Loucy (cell line): ENCODE measurements around the gene TEX12.
"Not testable (repeated sequence)": the region's sequence is repeated elsewhere in the genome, so short reads cannot be mapped to it uniquely, and the experiment has no call there.

Experiments used
- H2AFZ ChIP-seq: fragments of 200-600 bp; sonication (generic); 2 replicates; pipeline ENCODE4 v1.6.0; 2016; ENCODE audit warnings: antibody characterized with exemption, mild to moderate bottlenecking, low read length, moderate library complexity
- H3F3A ChIP-seq: fragments of 200-600 bp; 2 replicates; pipeline ENCODE4 v1.6.0; 2016; ENCODE audit warnings: antibody characterized with exemption, low read depth, mild to moderate bottlenecking
- H3K27me3 ChIP-seq: fragments of 200-600 bp; sonication (generic); 2 replicates; pipeline ENCODE4 v1.6.1; 2014; ENCODE audit warnings: low read length, mild to moderate bottlenecking; ENCODE audit not compliant: insufficient read depth, poor library complexity, severe bottlenecking
- H3K36me3 ChIP-seq: fragments of 200-600 bp; sonication (generic); 2 replicates; pipeline ENCODE4 v1.6.1; 2016; ENCODE audit warnings: low read length; ENCODE audit not compliant: insufficient read depth
- H3K4me1 ChIP-seq: fragments of 200-600 bp; sonication (generic); 2 replicates; pipeline ENCODE4 v1.5.1; 2014; ENCODE audit warnings: low read length, mild to moderate bottlenecking; ENCODE audit not compliant: insufficient read depth, poor library complexity, severe bottlenecking
- H3K4me2 ChIP-seq: fragments of 200-600 bp; sonication (generic); 2 replicates; pipeline ENCODE4 v1.6.0; 2014; ENCODE audit warnings: antibody characterized with exemption, low read length, low read depth, mild to moderate bottlenecking; ENCODE audit not compliant: poor library complexity, severe bottlenecking
- H3K4me3 ChIP-seq: fragments of 200-600 bp; sonication (generic); 2 replicates; pipeline ENCODE4 v1.5.1; 2014; ENCODE audit warnings: low read length, mild to moderate bottlenecking, mixed read lengths; ENCODE audit not compliant: poor library complexity, severe bottlenecking
- H3K79me2 ChIP-seq: fragments of 200-600 bp; sonication (generic); 2 replicates; pipeline ENCODE4 v1.6.1; 2014; ENCODE audit warnings: low read length; ENCODE audit not compliant: insufficient read depth
- H3K9ac ChIP-seq: fragments of 200-600 bp; sonication (generic); 2 replicates; pipeline ENCODE4 v1.6.0; 2014; ENCODE audit warnings: mild to moderate bottlenecking, low read depth, low read length, moderate library complexity; ENCODE audit not compliant: poor library complexity, severe bottlenecking
- H3K9me2 ChIP-seq: fragments of 200-600 bp; sonication (generic); replicated peaks from 2 replicates; pipeline ENCODE4 v1.6.1; 2016; ENCODE audit warnings: low read depth, low read length, mixed read lengths
- H3K9me3 ChIP-seq: fragments of 200-600 bp; sonication (generic); 2 replicates; pipeline ENCODE4 v1.6.1; 2014; ENCODE audit warnings: mild to moderate bottlenecking, antibody characterized with exemption, low read length, low read depth; ENCODE audit not compliant: insufficient read depth
- H4K20me1 ChIP-seq: fragments of 200-600 bp; sonication (generic); 2 replicates; pipeline ENCODE4 v1.6.0; 2014; ENCODE audit warnings: antibody characterized with exemption, low read length, mild to moderate bottlenecking; ENCODE audit not compliant: insufficient read depth, poor library complexity, severe bottlenecking
- EZH2phosphoT487 ChIP-seq: fragments of 200-600 bp; IDR thresholded peaks from 2 replicates; pipeline ENCODE4 v1.6.1; 2018; ENCODE audit warnings: antibody characterized with exemption, mild to moderate bottlenecking, moderate library complexity, borderline replicate concordance
- TF ChIP-seq, protein P1 (sequence below): fragments of 200-600 bp; sonication (generic); conservative IDR thresholded peaks from 2 replicates; pipeline ENCODE4 v1.5.1; 2014; ENCODE audit warnings: mild to moderate bottlenecking, antibody characterized with exemption, low read length

Gene TEX12

DNA sequence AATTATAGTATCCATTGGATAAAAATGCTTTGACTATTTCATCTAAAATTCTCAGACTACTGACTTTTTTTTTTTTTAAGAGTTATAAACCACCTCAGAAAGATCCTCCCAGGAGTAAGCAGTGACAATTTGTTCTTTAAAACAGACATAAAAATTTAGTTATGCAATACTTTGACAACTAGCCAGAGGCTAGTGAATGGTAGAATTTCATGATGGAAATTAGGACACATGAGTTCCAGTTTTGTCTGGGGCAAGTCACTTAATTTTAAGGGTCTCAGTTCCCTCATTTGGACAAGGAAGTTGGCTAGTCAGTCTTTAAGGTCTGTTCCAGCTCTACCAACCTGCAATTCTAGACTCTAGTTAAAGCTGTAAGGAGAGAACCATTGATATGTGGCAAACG lies 6.2 kb upstream of the TEX12 start:
- H3K4me1 ChIP-seq = peaks cover 11% of the 10 kb centered on the region
- no peaks in the 10 kb centered on the region for H3K9me3 ChIP-seq
- H2AFZ ChIP-seq = no peak overlapping the region
- no peaks in the 10 kb centered on the region for H3K79me2 ChIP-seq
- H4K20me1 ChIP-seq = no peaks in the 10 kb centered on the region
- no peak for TF ChIP-seq EZH2phosphoT487
- TF ChIP-seq, protein P1, sequence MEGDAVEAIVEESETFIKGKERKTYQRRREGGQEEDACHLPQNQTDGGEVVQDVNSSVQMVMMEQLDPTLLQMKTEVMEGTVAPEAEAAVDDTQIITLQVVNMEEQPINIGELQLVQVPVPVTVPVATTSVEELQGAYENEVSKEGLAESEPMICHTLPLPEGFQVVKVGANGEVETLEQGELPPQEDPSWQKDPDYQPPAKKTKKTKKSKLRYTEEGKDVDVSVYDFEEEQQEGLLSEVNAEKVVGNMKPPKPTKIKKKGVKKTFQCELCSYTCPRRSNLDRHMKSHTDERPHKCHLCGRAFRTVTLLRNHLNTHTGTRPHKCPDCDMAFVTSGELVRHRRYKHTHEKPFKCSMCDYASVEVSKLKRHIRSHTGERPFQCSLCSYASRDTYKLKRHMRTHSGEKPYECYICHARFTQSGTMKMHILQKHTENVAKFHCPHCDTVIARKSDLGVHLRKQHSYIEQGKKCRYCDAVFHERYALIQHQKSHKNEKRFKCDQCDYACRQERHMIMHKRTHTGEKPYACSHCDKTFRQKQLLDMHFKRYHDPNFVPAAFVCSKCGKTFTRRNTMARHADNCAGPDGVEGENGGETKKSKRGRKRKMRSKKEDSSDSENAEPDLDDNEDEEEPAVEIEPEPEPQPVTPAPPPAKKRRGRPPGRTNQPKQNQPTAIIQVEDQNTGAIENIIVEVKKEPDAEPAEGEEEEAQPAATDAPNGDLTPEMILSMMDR = no peak
- H3K9ac ChIP-seq = no peak overlapping the region
- H3K27me3 ChIP-seq = no peaks in the 10 kb centered on the region
- no peaks in the 10 kb centered on the region for H3K36me3 ChIP-seq
- no peaks in the 10 kb centered on the region for H3K9me2 ChIP-seq
- no peak overlapping the region for H3K4me3 ChIP-seq
- H3K4me2 ChIP-seq = no peak overlapping the region
- no peaks in the 10 kb centered on the region for H3F3A ChIP-seq

DNA sequence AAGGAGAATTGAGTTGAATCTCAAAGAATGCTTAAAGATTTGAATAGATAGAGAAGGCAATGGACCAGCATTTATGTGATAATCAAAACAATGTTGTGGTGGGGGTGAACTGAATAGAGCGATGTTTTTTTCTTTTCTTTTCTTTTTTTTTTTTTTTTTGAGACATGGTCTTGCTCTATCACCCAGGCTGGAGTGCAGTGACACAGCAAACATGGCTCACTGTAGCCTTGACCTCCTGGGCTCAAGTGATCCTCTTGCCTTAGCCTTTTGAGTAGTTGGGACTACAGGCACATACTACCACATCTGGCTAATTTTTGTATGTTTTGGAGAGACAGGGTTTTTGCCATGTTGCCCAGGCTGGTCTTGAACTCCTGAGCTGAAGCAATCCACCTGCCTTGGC lies 5.0 kb upstream of the TEX12 start:
- not testable (repeated sequence) for H3K79me2 ChIP-seq, H3K4me3 ChIP-seq, H3K9me3 ChIP-seq, H3K4me2 ChIP-seq, H3K9ac ChIP-seq, H2AFZ ChIP-seq, H3K27me3 ChIP-seq, H4K20me1 ChIP-seq, H3K36me3 ChIP-seq, H3F3A ChIP-seq, H3K9me2 ChIP-seq
- H3K4me1 ChIP-seq = peaks cover 11% of the 10 kb centered on the region

DNA sequence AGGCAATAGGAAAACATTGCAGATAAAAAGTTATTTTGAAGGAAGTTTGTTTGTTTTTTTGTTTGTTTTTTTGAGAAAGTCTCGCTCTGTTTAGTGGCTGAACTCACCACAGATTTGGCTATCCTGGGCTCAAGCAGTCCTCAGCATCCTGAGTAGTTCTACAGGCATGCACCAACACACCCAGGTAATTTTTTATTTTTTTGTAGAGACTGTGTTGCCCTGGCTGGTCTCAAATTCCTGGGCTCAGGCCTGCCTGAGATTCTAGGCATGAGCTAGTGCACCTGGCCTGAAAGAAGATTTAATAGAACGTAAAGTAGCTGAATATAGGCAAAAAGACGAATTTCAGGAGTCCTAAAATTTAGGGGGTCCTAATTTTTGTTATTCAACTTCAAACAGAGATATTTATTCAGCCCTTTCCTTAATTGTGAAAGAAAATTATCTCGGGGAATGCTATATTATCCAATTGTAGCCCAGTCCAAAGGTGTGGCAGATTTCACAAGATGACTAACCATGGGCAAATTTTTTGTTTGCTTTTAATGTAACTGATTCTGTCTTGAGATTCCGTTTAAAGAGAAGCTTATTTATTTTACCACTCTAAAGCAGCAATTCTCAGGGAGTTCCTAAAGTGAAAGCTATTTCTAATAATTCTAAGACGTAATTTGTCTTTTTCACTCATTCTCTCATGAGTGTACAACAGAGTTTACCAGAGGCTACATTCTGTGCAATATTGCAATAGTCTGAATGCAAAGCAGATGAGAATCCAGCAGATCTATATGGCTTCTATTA lies 4.2 kb upstream of the TEX12 start:
- Histone ChIP-seq H3K27me3 (no peaks in the 10 kb centered on the region), H3K9me3 (no peaks in the 10 kb centered on the region), H2AFZ (no peak overlapping the region), H3K4me2 (no peak overlapping the region), H3K4me3 (no peak overlapping the region), H3F3A (no peaks in the 10 kb centered on the region), H3K36me3 (no peaks in the 10 kb centered on the region), H3K9me2 (no peaks in the 10 kb centered on the region), H3K4me1 (peaks cover 11% of the 10 kb centered on the region), H3K79me2 (no peaks in the 10 kb centered on the region), H4K20me1 (no peaks in the 10 kb centered on the region), H3K9ac (no peak overlapping the region)
- TF ChIP-seq, protein P1 = no peak
- no peak for TF ChIP-seq EZH2phosphoT487
